Measurements from ENCODE around the gene THBS2. TPM values are rescaled to one million over a fixed set of nuclear protein-coding genes. Genes with fewer than 3 reads are reported as not detected.

THBS2 gene
- total RNA-seq, 4 donors from 2014 or later = 12.0 to 74.7 (median 16.4) TPM

DNA sequence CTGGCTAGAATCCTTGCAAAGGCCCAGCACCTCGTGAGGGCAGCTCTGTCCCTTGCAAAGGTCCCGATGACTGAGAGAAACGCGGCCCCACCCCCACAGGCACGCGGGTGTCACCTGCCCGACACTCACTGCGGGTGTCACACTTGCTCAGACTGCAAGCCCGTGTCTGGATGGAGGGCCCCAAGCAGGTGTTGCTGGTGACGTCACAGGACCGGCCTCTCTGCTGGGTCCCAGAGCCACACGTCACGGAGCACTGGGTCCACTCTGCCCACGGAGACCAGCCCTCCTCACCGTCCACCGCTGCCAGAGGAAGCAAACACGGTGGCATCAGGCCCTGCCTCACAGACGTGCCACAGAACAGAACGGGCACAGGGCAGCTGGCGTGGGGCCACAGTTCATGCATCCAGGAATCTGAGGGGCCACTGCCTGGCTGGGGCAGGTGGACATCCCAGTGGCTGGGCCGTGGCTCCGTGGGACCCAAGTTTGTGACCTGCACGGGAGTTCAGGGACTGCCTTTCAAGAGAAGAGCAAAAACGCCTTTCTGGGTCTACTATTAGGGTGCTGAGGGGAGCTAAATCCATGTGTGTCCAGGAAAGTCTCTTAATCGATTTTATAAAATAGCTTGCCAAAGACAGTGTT lies 16.0 kb downstream of the THBS2 start:
- no peaks in the 10 kb centered on the region for H3K27me3 ChIP-seq
- WGBS, 2 donors = 81 to 82% methylated on average over 8 to 22 of the region's 25 CpGs
- DNase-seq = no peak
- intact Hi-C loops (cut with DNase I) = no loop called here
- no peaks in the 10 kb centered on the region for H3K9me3 ChIP-seq
- no peak overlapping the region for H3K27ac ChIP-seq
- TF ChIP-seq, protein P1, sequence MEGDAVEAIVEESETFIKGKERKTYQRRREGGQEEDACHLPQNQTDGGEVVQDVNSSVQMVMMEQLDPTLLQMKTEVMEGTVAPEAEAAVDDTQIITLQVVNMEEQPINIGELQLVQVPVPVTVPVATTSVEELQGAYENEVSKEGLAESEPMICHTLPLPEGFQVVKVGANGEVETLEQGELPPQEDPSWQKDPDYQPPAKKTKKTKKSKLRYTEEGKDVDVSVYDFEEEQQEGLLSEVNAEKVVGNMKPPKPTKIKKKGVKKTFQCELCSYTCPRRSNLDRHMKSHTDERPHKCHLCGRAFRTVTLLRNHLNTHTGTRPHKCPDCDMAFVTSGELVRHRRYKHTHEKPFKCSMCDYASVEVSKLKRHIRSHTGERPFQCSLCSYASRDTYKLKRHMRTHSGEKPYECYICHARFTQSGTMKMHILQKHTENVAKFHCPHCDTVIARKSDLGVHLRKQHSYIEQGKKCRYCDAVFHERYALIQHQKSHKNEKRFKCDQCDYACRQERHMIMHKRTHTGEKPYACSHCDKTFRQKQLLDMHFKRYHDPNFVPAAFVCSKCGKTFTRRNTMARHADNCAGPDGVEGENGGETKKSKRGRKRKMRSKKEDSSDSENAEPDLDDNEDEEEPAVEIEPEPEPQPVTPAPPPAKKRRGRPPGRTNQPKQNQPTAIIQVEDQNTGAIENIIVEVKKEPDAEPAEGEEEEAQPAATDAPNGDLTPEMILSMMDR (IDR thresholded peaks at IDR 0.05) = no peak
- TF ChIP-seq POLR2A (IDR thresholded peaks at IDR 0.05) = no peak
- H3K4me3 ChIP-seq (replicated peaks in 1 of 3) = no peak overlapping the region
- no peaks in the 10 kb centered on the region for H3K4me1 ChIP-seq
- H3K36me3 ChIP-seq = no peaks in the 10 kb centered on the region

DNA sequence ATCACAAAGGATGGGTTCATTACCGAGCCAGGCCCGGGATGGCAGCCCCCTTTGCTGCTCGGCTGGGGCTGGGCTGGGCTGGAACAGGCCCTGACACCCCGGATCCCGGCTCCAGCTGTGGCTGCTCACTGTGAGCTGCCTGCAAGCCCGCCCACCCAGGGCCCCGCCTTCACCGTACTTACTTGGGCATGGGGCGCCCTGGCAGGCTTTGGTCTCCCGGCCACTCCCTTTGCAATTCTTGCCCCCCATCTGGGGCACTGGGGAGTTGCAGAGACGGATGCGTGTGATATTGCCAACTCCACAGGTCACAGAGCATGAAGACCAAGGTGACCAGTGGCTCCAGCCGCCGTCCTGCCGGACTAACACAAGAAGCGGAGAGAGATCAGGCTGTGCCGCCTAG lies 16.7 kb downstream of the THBS2 start:
- 84 to 91% methylated on average over 6 to 17 of the region's 17 CpGs for WGBS, 2 donors
- H3K9me3 ChIP-seq = no peaks in the 10 kb centered on the region
- H3K27ac ChIP-seq = no peak overlapping the region
- DNase-seq = no peak
- no peaks in the 10 kb centered on the region for H3K27me3 ChIP-seq
- intact Hi-C loops (cut with DNase I) = no loop called here
- no peak for TF ChIP-seq POLR2A (IDR thresholded peaks at IDR 0.05)
- TF ChIP-seq, protein P1 (IDR thresholded peaks at IDR 0.05) = no peak
- H3K4me3 ChIP-seq (replicated peaks in 1 of 3) = no peak overlapping the region
- no peaks in the 10 kb centered on the region for H3K36me3 ChIP-seq
- no peaks in the 10 kb centered on the region for H3K4me1 ChIP-seq

DNA sequence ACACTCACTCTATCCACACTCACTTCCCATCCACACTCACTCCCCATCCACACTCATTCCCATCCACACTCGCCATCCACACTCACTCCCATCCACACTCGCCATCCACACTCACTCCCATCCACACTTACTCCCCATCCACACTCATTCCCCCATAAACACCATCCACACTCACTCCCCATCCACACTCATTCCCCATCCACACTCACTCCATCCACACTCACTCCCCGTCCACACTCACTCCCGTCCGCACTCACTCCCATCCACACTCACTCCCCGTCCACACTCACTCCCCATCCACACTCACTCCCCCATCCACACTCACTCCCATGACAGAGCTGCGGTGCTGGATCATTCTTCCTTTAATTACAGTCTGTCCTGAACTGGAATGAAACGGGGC lies 17.1 kb downstream of the THBS2 start:
- Histone ChIP-seq H3K4me3 (replicated peaks in 1 of 3) (no peak overlapping the region), H3K36me3 (no peaks in the 10 kb centered on the region), H3K27ac (no peak overlapping the region), H3K9me3 (no peaks in the 10 kb centered on the region), H3K27me3 (no peaks in the 10 kb centered on the region), H3K4me1 (no peaks in the 10 kb centered on the region)
- intact Hi-C loops (cut with DNase I) = no loop called here
- 84 to 91% methylated on average over 8 of the region's 8 CpGs for WGBS, 2 donors
- no peak for DNase-seq
- TF ChIP-seq, protein P1 (IDR thresholded peaks at IDR 0.05) = no peak
- no peak for TF ChIP-seq POLR2A (IDR thresholded peaks at IDR 0.05)

DNA sequence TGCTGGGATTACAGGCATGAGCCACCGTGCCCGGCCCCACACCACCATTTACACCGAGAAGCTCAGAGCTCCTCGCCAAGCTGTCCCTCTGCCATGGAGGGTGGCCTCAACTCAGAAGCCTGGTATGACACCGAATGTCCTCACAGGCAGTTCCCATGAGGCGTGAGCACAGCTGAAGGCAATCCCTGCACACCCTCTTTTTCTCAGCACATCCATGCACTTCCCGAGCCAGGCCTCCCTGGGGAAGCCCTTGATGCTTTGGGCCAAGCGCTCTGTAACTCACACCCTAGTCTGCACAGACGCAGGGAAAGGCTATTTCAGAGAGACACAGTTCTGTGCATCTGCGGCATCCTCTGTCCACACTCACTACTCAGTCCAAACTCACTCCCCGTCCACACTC lies 18.4 kb downstream of the THBS2 start:
- Histone ChIP-seq H3K9me3 (no peaks in the 10 kb centered on the region), H3K4me1 (no peaks in the 10 kb centered on the region), H3K4me3 (replicated peaks in 1 of 3) (no peak overlapping the region), H3K27ac (no peak overlapping the region), H3K27me3 (no peaks in the 10 kb centered on the region), H3K36me3 (no peaks in the 10 kb centered on the region)
- WGBS, 2 donors = 90 to 94% methylated on average over 11 of the region's 11 CpGs
- intact Hi-C loops (cut with DNase I) = no loop called here
- no peak for DNase-seq
- no peak for TF ChIP-seq POLR2A (IDR thresholded peaks at IDR 0.05)
- TF ChIP-seq, protein P1 (IDR thresholded peaks at IDR 0.05) = no peak

DNA sequence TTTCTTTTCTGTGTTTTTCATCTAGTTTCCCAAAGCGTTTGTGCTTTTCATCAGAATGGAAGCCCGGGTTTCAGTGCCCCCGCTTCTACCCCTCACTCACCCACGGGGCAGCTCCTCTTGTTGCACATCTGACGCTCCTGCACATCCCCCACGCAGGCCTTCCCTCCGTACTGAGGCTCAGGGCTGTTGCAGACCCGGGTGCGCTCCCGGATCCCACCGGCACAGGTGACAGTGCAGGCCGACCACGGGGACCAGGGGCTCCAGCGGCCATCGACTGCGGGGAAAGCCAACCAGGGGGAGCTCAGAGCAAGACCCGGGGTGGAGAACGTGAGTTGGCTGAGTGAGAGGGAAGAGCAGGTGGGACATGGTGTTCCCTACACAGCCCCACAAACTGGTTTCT lies 19.0 kb downstream of the THBS2 start:
- no peaks in the 10 kb centered on the region for H3K9me3 ChIP-seq
- H3K4me3 ChIP-seq (replicated peaks in 1 of 3) = no peak overlapping the region
- H3K36me3 ChIP-seq = no peaks in the 10 kb centered on the region
- DNase-seq = no peak
- H3K4me1 ChIP-seq = no peaks in the 10 kb centered on the region
- H3K27me3 ChIP-seq = no peaks in the 10 kb centered on the region
- TF ChIP-seq POLR2A (IDR thresholded peaks at IDR 0.05) = no peak
- TF ChIP-seq, protein P1 (IDR thresholded peaks at IDR 0.05) = no peak
- intact Hi-C loops (cut with DNase I) = no loop called here
- no peak overlapping the region for H3K27ac ChIP-seq
- 94 to 95% methylated on average over 18 of the region's 18 CpGs for WGBS, 2 donors

Measured in thyroid gland (tissue), 4 donors.